SU-DHL-6 (cell line): Measurements from ENCODE around the gene RNF4.
"Not testable (repeated sequence)": the region's sequence is repeated elsewhere in the genome, so short reads cannot be mapped to it uniquely, and the experiment has no call there.

Experiments used
- H2AFZ ChIP-seq: fragments of 200-600 bp; sonication (generic); 2 replicates; pipeline ENCODE4 v1.6.1; 2014; ENCODE audit warnings: low read depth, mild to moderate bottlenecking, moderate library complexity, mixed read lengths, antibody characterized with exemption, low read length; ENCODE audit not compliant: severe bottlenecking
- H3F3A ChIP-seq: fragments of 200-600 bp; shearing (Covaris generic); 2 replicates; pipeline ENCODE4 v1.6.0; 2016; ENCODE audit warnings: antibody characterized with exemption, mild to moderate bottlenecking; ENCODE audit not compliant: insufficient read depth
- H3K27ac ChIP-seq: fragments of 200-600 bp; sonication (generic); 2 replicates; pipeline ENCODE4 v1.5.1; 2016; ENCODE audit warnings: low read depth, mild to moderate bottlenecking, low read length, moderate library complexity, mixed read lengths
- H3K27me3 ChIP-seq: fragments of 200-600 bp; sonication (generic), shearing (Covaris generic); 2 replicates; pipeline ENCODE4 v1.6.0; 2014; ENCODE audit warnings: mild to moderate bottlenecking, low read length
- H3K36me3 ChIP-seq: fragments of 200-600 bp; sonication (generic); 2 replicates; pipeline ENCODE4 v1.6.1; 2014; ENCODE audit warnings: mild to moderate bottlenecking, low read length, mixed read lengths
- H3K4me2 ChIP-seq: fragments of 300-600, 200-600 bp; shearing (Covaris generic), sonication (generic); 2 replicates; pipeline ENCODE4 v1.6.0; 2014; ENCODE audit warnings: low read length, low read depth, mild to moderate bottlenecking; ENCODE audit not compliant: poor library complexity, severe bottlenecking
- H3K4me3 ChIP-seq: fragments of 200-600 bp; sonication (generic); 2 replicates; pipeline ENCODE4 v1.5.1; 2014; ENCODE audit warnings: antibody characterized with exemption, low read length, mild to moderate bottlenecking, mixed read lengths; ENCODE audit not compliant: insufficient read depth, poor library complexity, severe bottlenecking
- H3K79me2 ChIP-seq: fragments of 200-600 bp; sonication (generic); 2 replicates; pipeline ENCODE4 v1.6.1; 2014; ENCODE audit warnings: mild to moderate bottlenecking, low read length, moderate library complexity; ENCODE audit not compliant: insufficient read depth
- H3K9ac ChIP-seq: fragments of 200-600 bp; sonication (generic); 2 replicates; pipeline ENCODE4 v1.7.0; 2014; ENCODE audit warnings: mild to moderate bottlenecking, low read length
- H3K9me2 ChIP-seq: fragments of 200-600 bp; sonication (generic); replicated peaks from 2 replicates; pipeline ENCODE4 v1.6.1; 2014; ENCODE audit warnings: low read length; ENCODE audit not compliant: insufficient read depth
- H3K9me3 ChIP-seq: fragments of 200-600 bp; sonication (generic); 2 replicates; pipeline ENCODE4 v1.6.1; 2014; ENCODE audit warnings: low read length, mixed read lengths; ENCODE audit not compliant: insufficient read depth
- H4K20me1 ChIP-seq: fragments of 200-600 bp; sonication (generic); 2 replicates; pipeline ENCODE4 v1.6.1; 2014; ENCODE audit warnings: low read depth, mild to moderate bottlenecking, antibody characterized with exemption, low read length, moderate library complexity, mixed read lengths
- EZH2phosphoT487 ChIP-seq: fragments of 200-600 bp; sonication (generic), shearing (Covaris generic); conservative IDR thresholded peaks from 2 replicates; pipeline ENCODE4 v1.6.1; 2018; ENCODE audit warnings: mild to moderate bottlenecking, antibody characterized with exemption, low read length, moderate library complexity, mixed read lengths
- TF ChIP-seq, protein P1 (sequence below): fragments of 200-600 bp; sonication (generic); IDR thresholded peaks from one replicate; pipeline ENCODE4 v1.5.1; 2017; ENCODE audit warnings: antibody characterized with exemption, mild to moderate bottlenecking, low read length, moderate library complexity; ENCODE audit not compliant: insufficient read depth, poor library complexity, severe bottlenecking

The RNF4 gene

DNA sequence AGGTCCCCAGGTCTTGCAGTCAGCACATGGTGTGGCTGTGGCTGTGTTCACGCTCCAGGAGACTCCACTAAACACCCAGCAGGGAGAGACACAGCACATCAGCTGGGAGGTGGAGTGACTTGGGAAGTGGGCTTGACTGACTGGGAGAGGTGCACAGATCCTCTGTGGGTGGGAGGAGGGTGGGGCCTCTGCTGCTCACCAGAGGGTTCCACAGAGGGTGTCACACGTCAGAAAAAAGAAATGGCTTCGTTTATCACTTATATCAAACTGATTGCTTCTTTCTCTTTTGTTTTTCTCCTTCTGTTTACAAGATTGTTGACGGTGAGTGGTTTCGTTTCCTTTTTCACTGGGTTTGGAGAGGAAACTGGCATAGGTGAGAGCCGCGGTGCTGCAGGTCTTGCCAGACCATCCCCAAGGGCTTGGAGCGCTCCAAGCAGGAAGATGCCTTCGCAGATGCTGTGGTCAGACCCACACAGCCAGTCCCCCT lies 42.8 kb downstream of the RNF4 start:
- no peak overlapping the region for H3K4me2 ChIP-seq
- no peaks in the 10 kb centered on the region for H3K9me2 ChIP-seq
- H2AFZ ChIP-seq = no peak overlapping the region
- no peaks in the 10 kb centered on the region for H3F3A ChIP-seq
- no peak overlapping the region for H3K27ac ChIP-seq
- no peaks in the 10 kb centered on the region; the same call in 1 of the 2 replicates for H4K20me1 ChIP-seq
- H3K36me3 ChIP-seq = peaks cover 8% of the 10 kb centered on the region
- no peaks in the 10 kb centered on the region for H3K9me3 ChIP-seq
- no peak for TF ChIP-seq EZH2phosphoT487
- TF ChIP-seq, protein P1, sequence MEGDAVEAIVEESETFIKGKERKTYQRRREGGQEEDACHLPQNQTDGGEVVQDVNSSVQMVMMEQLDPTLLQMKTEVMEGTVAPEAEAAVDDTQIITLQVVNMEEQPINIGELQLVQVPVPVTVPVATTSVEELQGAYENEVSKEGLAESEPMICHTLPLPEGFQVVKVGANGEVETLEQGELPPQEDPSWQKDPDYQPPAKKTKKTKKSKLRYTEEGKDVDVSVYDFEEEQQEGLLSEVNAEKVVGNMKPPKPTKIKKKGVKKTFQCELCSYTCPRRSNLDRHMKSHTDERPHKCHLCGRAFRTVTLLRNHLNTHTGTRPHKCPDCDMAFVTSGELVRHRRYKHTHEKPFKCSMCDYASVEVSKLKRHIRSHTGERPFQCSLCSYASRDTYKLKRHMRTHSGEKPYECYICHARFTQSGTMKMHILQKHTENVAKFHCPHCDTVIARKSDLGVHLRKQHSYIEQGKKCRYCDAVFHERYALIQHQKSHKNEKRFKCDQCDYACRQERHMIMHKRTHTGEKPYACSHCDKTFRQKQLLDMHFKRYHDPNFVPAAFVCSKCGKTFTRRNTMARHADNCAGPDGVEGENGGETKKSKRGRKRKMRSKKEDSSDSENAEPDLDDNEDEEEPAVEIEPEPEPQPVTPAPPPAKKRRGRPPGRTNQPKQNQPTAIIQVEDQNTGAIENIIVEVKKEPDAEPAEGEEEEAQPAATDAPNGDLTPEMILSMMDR = no peak
- peaks cover 5% of the 10 kb centered on the region for H3K79me2 ChIP-seq
- H3K9ac ChIP-seq = no peak overlapping the region
- H3K27me3 ChIP-seq = no peaks in the 10 kb centered on the region
- H3K4me3 ChIP-seq = no peak overlapping the region

DNA sequence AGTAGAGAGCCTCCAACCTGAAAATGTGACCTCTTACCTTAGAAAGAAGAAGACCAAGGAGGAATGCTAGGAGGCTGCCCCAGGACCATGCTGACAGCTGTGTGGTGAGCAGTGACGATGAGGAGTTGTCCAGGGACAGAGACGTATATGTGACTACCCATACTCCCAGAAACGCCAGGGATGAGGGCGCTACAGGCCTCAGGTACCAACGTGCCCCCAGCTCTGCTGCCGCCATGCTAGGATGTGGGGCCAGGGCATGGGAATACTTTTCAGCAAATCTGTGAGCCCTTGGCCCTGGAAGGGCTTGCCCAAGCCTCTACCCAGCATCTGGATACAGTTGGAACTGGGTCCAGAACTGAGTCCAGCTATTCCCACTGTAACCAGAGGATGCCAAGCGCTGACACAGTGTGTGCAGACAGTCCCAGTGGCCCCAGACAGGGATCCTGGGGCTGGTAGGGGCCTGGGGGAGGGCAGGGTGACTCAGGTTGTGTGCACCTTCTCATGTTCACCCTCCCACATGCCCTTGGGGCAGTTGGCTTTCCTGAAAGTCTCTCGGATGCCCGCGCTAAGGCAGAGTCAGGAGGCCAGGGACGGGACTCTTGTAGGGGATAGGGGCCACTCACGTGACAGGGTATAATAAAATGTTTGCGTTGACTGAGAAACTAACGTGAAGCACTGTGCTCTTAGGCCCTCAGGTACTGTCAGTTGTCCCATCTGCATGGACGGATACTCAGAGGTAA lies 43.7 kb downstream of the RNF4 start:
- H2AFZ ChIP-seq = no peak overlapping the region
- no peak overlapping the region for H3K27ac ChIP-seq
- no peak for TF ChIP-seq EZH2phosphoT487
- TF ChIP-seq, protein P1 = no peak
- H3K4me3 ChIP-seq = no peak overlapping the region
- no peaks in the 10 kb centered on the region for H3F3A ChIP-seq
- H4K20me1 ChIP-seq = no peaks in the 10 kb centered on the region
- no peaks in the 10 kb centered on the region; the same call in 1 of the 2 replicates for H3K79me2 ChIP-seq
- H3K9ac ChIP-seq = no peak overlapping the region
- H3K36me3 ChIP-seq = peaks cover 8% of the 10 kb centered on the region
- H3K9me2 ChIP-seq = no peaks in the 10 kb centered on the region
- H3K4me2 ChIP-seq = no peak overlapping the region
- no peaks in the 10 kb centered on the region for H3K27me3 ChIP-seq
- no peaks in the 10 kb centered on the region for H3K9me3 ChIP-seq

DNA sequence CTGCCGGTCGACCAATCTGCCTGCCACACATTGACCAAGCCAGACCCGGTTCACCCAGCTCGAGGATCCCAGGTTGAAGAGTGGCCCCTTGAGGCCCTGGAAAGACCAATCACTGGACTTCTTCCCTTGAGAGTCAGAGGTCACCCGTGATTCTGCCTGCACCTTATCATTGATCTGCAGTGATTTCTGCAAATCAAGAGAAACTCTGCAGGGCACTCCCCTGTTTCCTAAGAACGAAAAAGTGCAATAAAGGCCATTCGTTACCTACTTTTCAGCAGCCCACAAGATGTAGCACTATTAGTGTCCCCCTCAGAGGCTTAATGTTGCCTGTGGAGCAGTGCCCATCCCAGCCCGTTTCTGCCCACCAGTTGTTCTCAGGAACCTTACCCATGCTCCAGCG lies 45.3 kb downstream of the RNF4 start:
- not testable (repeated sequence) for H3K27ac ChIP-seq, H3K79me2 ChIP-seq, H2AFZ ChIP-seq, H3K4me3 ChIP-seq, H3K4me2 ChIP-seq, H3K9me2 ChIP-seq, H3F3A ChIP-seq, H3K9ac ChIP-seq, H3K36me3 ChIP-seq, H3K27me3 ChIP-seq, H3K9me3 ChIP-seq, H4K20me1 ChIP-seq

DNA sequence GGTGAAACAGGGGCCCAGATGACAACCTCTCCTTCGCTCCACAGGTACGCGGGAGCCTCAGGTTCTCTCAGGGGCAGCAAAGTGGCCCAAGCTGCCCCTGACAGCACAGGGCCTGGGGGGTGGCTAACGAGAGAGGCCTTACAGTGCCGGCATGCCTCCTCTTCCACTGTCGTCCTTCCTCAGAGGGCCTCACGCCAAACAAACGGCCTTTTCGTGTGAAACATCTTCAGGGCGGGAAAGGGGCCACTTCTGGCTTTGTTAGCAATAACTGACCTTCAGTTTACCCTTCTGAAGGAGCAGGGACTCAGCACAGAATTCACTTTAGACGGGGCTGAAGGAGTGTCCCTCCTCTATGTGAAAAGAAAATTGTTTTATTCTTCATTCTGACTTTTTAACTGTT lies 46.0 kb downstream of the RNF4 start:
- H3K9me2 ChIP-seq, H3K79me2 ChIP-seq, H4K20me1 ChIP-seq, H3K36me3 ChIP-seq, H3K9me3 ChIP-seq, H3K27ac ChIP-seq, H2AFZ ChIP-seq, H3F3A ChIP-seq, H3K4me3 ChIP-seq, H3K27me3 ChIP-seq, H3K4me2 ChIP-seq, H3K9ac ChIP-seq: not testable (repeated sequence)
